Transverse colon (tissue), 4 donors: ENCODE data around the gene ZNF740.

Experiments used
- CTCF ChIP-seq, 5 experiments: fragments of 200-600 bp in 3 of 5; fragments of 450-650 bp in 2 of 5; sonication (generic) in 3 of 5; IDR thresholded peaks; 1 replicate in 2 of 5; 2 replicates in 3 of 5; pipeline ENCODE4 v1.5.1; 2016 to 2017; ENCODE audit warnings: antibody characterized with exemption in 5 of 5, inconsistent platforms in 3 of 5, mild to moderate bottlenecking in 2 of 5, moderate library complexity in 1 of 5
- EP300 ChIP-seq: sonication (generic); formaldehyde crosslinking; IDR thresholded peaks from one replicate; pipeline ENCODE4 v1.6.1; 2017; ENCODE audit warnings: antibody characterized with exemption, low read depth
- POLR2A ChIP-seq: fragments of 450-650 bp; IDR thresholded peaks from one replicate; pipeline ENCODE4 v1.6.1; 2016; ENCODE audit warnings: antibody characterized with exemption, mild to moderate bottlenecking, moderate library complexity
- POLR2AphosphoS5 ChIP-seq, 3 donors: sonication (generic); formaldehyde crosslinking; IDR thresholded peaks; one replicate each; pipeline ENCODE4 v1.6.1; 2016; ENCODE audit warnings: antibody characterized with exemption in 3 of 3

DNA sequence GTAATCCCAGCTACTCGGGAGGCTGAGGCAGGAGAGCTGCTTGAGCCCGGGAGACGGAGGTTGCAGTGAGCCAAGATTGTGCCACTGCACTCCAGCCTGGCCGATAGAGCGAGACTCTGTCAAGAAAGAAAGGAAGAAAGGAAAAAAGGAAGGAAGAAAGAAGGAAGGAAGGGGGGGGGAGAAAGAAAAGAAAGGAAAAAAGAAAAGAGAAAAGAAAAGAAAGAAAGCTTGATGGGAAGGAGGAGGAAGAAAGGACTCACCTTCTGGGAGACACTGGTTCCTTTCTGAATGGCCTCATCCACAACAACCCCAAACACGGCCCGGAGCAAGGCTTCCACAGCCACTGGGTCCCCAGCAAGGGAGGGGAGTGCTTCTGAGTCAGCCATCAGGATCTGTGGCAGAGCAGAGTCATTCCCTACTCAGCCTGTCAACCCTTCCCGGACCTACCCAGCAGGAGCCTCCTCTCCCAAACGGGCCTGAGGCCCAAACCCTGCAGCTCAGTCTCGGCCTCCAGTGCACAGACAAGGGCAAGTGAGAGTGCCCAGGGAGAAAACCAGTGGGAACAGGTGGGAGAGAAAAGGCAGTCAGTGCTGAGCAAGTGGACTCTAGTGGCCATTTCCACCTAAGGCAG lies 7.3 kb upstream of the ZNF740 start:
- TF ChIP-seq POLR2AphosphoS5 (IDR thresholded peaks at IDR 0.05): no peak
- no peak for TF ChIP-seq POLR2A
- no peak for TF ChIP-seq CTCF (IDR thresholded peaks at IDR 0.05)
- TF ChIP-seq EP300: no peak
